NCI-H82 treated with DMSO at 0.1 percent for 48 hours (cell line): ENCODE results near the gene PDZD2.

Experiments
- DNase-seq: peaks from one replicate; lab custom pipeline; 2025; ENCODE audit not compliant: unreplicated experiment; lab: John Stamatoyannopoulos, UW

PDZD2 gene

DNA sequence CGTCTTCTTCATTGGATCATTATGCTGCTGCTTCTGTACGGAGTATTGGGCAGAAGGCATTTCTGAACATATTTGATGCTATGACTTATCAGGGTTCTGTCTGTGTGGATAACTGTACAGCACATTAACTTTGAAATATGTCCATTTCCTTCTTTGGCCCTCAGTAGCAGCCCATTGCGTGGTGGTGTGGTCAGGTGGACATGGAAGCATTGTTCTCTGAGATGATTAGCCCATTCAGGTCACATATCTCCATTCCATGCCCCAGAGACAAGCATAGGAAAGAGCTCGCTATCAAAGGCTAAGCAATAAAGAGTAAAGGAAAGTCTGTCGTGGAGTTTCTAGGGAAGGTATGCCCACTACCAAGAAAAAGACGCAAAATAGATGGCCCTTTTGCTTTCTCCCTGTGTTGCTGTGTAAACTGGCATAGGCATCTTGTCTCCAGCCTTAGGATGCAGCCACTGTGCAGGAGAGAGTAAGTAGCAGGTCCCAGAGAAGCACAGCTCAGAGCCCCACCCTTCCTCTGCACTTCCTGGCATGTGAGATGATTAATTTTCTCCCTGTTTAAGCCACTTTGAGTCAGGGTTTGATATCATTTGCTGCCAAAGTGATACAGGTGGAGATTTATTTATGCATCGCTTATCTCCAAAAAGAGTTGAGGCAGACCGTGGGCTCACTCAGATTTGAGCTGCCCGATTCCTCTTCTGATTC is 221.9 kb downstream of the PDZD2 start:
- DNase-seq: no peak

DNA sequence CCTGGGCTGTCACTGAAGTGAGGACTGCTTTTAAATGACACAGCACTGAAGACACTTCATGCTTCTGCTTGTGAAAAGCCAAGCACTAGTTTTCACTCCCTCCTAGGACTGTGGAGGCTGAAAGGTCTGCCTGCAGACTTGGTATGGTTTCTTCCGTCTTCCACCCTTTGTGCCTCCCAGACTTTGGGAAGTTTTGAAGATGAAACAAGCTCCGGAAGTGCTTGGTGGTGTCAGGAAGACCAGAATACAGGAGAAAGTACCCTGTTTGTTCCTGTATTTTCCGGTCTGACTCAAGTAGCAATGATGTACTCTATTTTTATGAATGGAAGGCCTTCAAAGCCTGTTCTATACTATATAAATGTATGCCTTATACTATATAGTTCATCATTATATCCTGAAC is 222.7 kb downstream of the PDZD2 start:
- no peak for DNase-seq

GRCh38 chr5:31863991-31864411 is 225.1 kb downstream of the PDZD2 start:
- peak; percentile 99 for DNase-seq

- DNase-seq: no peak
Measured at GRCh38 chr5:31866166-31866565, 227.2 kb downstream of the PDZD2 start.

DNA sequence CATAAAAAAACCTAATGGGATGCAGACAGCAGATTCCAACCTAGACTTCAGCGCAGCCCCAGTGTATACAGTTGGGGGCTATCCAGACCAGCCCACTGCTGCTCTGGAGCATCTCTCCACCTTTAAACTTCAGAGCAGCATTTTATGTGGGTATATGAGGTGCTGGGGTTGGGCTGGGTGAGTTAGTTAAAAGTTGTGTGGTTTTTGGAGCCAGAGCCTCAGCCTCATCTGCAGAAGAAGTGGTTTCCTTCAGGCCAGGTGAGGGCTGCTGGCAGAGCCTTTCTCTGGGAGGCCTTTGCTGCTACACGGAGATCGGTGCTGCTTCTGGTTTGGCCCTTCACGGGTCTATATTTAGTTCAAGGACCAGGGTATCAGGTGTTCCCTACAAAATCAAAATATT is 228.3 kb downstream of the PDZD2 start:
- no peak for DNase-seq

DNA sequence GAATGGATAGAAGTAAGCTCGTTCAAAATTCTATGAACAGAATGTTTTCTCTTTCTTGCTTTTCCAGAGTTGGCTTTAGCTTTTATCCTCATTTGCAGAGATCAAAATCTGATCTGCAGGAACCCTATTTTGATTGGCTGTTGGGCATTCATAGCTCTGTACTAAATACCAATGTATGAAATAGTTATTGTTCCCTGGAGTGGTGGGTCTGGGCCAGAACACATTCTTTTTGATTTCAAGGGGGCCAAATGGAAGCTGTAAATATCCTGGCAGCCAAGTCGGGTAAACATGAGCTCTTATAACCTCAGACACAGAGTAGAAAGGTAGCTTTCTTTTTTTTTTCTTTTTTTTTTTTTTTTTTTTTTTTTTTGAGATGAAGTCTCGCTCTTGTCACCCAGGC is 241.5 kb downstream of the PDZD2 start:
- no peak for DNase-seq

GRCh38 chr5:31884896-31885295 is 246.0 kb downstream of the PDZD2 start:
- no peak for DNase-seq

DNA sequence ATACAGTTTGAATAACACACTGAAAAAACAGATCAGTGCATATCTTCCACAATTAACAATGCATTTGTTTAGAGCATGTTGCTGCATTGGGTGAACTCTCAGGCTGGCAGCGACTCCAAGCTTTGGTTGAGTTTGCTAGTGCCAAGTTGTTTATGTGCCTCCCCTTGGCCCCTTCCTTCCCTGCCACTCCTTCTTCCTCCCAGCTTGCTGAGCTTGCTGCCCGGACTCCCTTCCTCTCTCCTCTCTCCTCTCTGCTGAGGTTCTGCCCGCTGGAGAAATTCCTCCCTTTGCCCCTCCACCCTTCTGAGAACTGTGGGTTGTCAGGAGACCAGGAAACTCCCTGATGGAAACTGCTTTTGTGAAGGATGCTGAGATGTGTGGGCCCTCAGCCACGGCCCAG is 247.3 kb downstream of the PDZD2 start:
- DNase-seq: no peak

- no peak for DNase-seq
Measured at GRCh38 chr5:31887556-31887955, 248.6 kb downstream of the PDZD2 start.

GRCh38 chr5:31888564-31888963 is 249.6 kb downstream of the PDZD2 start:
- no peak for DNase-seq

DNA sequence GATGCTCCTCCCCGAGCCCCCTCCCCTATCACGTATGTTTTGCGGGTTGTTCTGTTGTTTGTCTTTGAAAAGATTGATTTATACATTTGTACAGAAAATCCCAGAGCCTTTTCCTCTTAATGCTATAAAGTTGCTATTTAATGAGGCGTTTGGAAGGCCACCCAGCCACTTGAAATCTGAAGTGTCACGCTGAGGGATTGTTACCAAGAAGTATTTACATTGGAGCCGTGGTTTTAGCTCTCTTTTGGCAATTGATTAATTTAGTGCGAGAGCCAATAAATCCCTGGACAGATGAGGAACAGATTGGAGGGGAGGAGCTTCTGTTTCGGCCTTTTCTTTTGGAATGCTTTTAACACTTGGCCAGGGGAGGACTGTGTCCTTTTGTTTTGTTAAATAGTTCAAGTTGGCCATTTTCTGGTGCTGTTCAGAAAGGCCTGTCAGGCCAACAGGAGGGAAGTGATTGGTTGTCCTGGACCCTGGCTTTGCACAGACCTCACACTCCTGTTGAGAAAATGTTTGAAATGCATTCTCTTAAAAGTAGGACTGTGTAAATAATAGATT is 250.2 kb downstream of the PDZD2 start:
- peak; percentile 80 for DNase-seq

GRCh38 chr5:31890046-31890445 is 251.1 kb downstream of the PDZD2 start:
- DNase-seq: no peak

GRCh38 chr5:31894141-31894540 is 255.2 kb downstream of the PDZD2 start:
- DNase-seq: no peak

- DNase-seq: no peak
Measured at GRCh38 chr5:31895199-31895820, 256.4 kb downstream of the PDZD2 start.

DNA sequence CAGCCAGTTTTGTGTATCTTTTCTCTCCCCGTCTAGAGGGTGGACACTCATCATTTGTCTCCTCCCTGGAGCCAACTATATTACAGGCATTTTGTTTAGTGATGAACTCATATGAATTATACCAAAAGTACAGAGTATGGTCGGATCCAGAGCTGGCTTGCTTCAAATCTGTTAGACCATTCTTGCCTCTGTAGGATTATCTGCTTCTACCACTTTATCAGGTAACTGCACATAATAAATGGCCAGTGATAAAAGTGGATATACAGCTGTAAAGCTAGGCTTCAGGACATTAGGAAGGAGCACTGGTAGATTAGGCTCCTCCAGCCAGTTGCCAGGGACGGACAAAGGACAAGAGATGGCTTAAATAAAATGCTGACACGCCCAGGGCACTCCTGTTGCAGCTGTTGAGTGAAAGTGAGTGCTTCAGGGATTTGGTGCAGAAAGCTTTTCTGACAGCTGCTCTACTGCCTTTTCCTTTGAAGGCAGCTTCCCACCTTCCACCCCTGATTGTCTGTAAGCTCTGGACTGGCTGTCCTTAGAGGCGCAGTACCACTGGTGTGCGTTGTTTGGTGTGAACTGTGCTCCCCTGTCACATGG is 259.2 kb downstream of the PDZD2 start:
- DNase-seq: peak; percentile 56

DNA sequence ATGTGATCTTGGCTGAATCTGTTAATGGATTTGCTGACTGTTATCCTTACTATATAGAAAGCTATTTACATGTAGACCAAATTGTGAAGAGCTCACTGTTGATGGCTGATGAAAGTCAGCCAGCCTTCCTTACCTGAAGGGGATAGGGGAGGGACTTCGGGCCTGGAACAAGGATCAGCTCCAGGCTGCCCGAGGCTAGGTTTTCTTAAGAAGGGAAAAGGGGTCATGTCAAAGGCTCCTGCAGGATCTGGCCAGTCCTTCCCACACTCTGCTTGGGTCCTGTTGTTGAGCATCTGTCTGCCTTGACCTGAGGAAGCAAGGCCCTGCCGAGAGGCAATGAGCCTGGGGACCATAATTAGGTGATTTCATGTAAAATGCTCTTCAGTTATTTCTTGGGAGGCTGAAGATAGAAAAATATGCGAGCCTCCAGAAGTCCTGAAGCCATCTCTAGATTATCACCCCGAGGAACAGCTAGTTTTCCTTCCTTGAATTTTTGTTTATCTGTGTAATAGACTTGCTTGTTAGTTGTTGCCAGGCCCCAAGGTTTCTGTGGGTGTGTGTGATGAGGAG is 261.4 kb downstream of the PDZD2 start:
- DNase-seq: no peak

DNA sequence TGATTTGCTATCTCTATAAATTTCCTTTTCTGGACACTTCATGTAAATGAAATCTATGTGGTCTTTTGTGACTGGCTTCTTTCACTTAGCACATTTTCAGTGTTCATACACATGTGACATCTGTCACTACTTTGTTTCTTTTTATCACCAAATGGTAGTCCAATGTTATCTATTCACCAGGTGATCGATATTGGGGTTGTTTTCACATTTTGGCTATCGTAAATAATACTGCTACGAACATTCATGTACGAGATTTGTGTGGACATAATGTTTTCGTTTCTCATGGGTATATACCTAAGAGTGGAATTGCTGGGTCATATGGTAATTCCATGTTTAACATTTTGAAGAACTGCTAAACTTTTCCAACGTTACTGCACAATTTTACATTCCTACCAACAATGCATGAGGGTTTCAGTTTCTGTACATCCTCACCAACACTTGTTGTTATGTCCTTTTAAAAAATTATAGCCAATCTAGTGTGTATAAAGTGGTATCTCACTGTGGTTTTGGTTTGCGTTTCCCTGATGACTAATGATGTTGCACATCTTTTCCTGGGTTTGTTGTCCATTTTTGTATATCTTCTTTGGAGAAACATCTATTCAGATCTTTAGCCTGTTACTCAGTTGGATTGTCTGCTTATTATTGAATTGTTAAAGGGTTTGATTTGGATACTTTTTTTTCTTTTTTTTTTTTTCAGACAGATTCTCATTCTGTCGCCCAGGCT is 263.0 kb downstream of the PDZD2 start:
- DNase-seq: no peak

GRCh38 chr5:31908396-31908795 is 269.5 kb downstream of the PDZD2 start:
- DNase-seq: no peak

DNA sequence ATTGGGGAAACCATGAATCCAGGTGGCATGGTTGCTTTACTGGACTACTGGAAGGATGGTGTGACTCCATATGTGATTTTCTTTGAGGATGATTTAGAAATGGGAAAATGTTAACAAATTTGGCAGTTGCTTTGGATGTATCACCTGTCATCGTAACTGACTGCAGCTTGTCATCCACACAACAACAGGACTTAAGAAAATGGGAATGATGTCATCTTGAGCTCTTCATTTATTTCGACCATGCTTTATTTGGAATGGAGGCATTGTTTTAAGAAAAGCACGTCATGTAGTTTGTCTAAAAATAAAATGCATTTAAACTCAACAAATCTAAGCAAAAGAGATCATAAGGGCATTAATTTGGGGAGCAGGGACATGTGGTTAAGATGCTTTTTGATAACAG is 270.1 kb downstream of the PDZD2 start:
- no peak for DNase-seq

DNA sequence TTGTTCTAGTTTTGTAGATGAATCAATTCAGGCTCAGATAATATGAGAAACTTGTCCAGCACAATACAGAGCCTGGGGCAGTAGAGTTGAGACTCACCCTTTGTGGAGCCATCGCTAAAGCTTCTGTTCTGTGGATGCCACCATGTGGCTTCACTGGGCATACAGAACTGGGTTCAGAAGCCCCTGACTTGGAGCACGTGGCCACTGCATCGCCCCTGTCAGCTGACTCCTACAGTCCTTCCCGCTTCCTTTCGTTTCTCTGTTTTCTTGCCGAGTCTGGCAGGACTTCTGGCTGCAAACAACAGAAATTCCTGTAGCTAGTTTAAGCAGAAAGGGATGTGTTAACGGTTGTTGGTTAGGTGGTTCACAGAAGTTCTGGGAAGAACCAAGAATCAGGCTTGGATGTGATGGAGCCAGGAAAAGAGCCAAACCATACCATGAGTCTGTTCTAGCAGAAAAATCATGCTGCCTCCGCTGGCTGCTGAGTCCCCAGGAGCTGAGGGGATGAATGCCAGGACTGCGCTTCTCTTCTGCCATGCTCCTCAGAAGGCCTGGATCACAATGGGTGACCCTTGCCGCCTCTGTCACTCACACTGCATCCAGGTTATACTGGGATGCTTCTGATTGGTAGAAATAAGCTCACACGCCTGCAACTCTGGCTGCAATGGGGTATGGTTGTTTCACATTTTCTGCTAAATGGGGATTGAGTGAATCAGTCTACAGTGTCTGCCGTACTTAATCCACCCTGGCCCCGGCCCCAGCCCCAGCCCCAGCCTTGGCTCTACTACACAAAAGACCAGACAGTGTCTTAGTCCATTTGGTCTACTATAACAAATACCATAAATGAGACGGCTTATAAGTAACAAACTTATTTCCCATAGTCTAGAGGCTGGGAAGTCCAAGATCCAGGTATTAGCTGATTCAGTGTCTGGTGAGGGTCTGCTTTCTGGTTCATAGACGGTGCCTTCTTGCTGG is 272.6 kb downstream of the PDZD2 start:
- no peak for DNase-seq
